Measurements from ENCODE around the gene FXR2. TPM values are rescaled to one million over a fixed set of nuclear protein-coding genes. Genes with fewer than 3 reads are reported as not detected.

Gene FXR2
- total and polyA plus RNA-seq, 2 donors (not counting 3 experiments of a cell fraction or from before 2014, with no cell fraction given) = 40.1 to 48.9 TPM

GRCh38 chr17:7610641-7611040 lies 4.1 kb downstream of the FXR2 start:
- H3K27me3 ChIP-seq (ENCODE audit: control insufficient read depth in 2 of 2, insufficient read depth in 2 of 2, low read length in 2 of 2) = no peaks in the 10 kb centered on the region
- H2AFZ ChIP-seq (ENCODE audit: low read depth, low read length) = no peak overlapping the region
- CTCF ChIA-PET = interaction anchor here (1.8 kb wide), 1 partner anchor 21 kb away, joined by 6 read pairs; no protein-coding TSS in a partner anchor
- intact Hi-C loops (cut with micrococcal nuclease) (loop anchor here (10.0 kb wide), 1 partner anchor 234 kb away; no protein-coding TSS in a partner anchor), dilution Hi-C loops (cut with MboI; ENCODE audit: extremely low pct_ligation_motif_present, low sequenced_read_pairs) (no loop called here)
- H4K20me1 ChIP-seq (replicated peaks; ENCODE audit: control insufficient read depth, extremely low read depth, insufficient read depth, low read length) = peaks cover 3% of the 10 kb centered on the region
- no TSS peak for BruUV-seq (replicated peaks)
- no peak overlapping the region for H3K4me2 ChIP-seq (ENCODE audit: insufficient read depth, low read length)
- no peak overlapping the region for H3K27ac ChIP-seq (ENCODE audit: insufficient read depth, low read depth, low read length)
- H3K9me3 ChIP-seq (replicated peaks; ENCODE audit: control insufficient read depth, insufficient read depth, low read length) = no peaks in the 10 kb centered on the region
- FAIRE-seq = no peak
- no peaks in the 10 kb centered on the region for H3K9me1 ChIP-seq (replicated peaks; ENCODE audit: control insufficient read depth, extremely low read depth, insufficient read depth, low read length)
- H3K4me1 ChIP-seq (ENCODE audit: control insufficient read depth, extremely low read depth, insufficient read depth, low read length) = peaks cover 24% of the 10 kb centered on the region
- TF ChIP-seq CTCF (IDR thresholded peaks at IDR 0.05; ENCODE audit: extremely low read depth in 1 of 2, insufficient read depth in 1 of 2, low read depth in 1 of 2, low read length in 2 of 2) (no peak), EZH2 (IDR thresholded peaks at IDR 0.05; ENCODE audit: borderline replicate concordance, low read depth, low read length, severe bottlenecking) (no peak), MYC (IDR thresholded peaks at IDR 0.05; ENCODE audit: low read depth, low read length) (no peak), POLR2A (IDR thresholded peaks at IDR 0.05; ENCODE audit: low read depth, low read length) (no peak), JUN (IDR thresholded peaks at IDR 0.05; ENCODE audit: borderline replicate concordance, insufficient read depth, insufficient read length, low read depth) (no peak), POLR2AphosphoS5 (IDR thresholded peaks at IDR 0.05; ENCODE audit: insufficient read depth, low read depth, low read length) (no peak), MAX (IDR thresholded peaks at IDR 0.05; ENCODE audit: insufficient read depth, insufficient read length) (no peak), FOS (IDR thresholded peaks at IDR 0.05; ENCODE audit: borderline replicate concordance, insufficient read depth, low read length) (no peak), GATA2 (IDR thresholded peaks at IDR 0.05; ENCODE audit: insufficient read depth, insufficient read length, low read depth, low read length) (no peak)
- peaks cover under 1 to 2% of the 10 kb centered on the region in 2 experiments for H3K36me3 ChIP-seq (ENCODE audit: control insufficient read depth in 2 of 2, extremely low read depth in 1 of 2, insufficient read depth in 2 of 2, low read length in 2 of 2)
- H3K79me2 ChIP-seq (ENCODE audit: control insufficient read depth, insufficient read depth, low read length) = peaks cover 52% of the 10 kb centered on the region
- POLR2A ChIA-PET = no interaction called here
- H3K9ac ChIP-seq (replicated peaks; ENCODE audit: extremely low read depth, insufficient read depth, low read length) = no peak overlapping the region
- DNase-seq (ENCODE audit: low read depth, low spot score) = no peak
- H3K4me3 ChIP-seq (replicated peaks in 1 of 3; ENCODE audit: insufficient read depth in 1 of 3, low read depth in 1 of 3, low read length in 3 of 3) = no peak overlapping the region

All from endothelial cell of umbilical vein (primary cell).